ENCODE measurements around the gene CAMK1D. TPM values are rescaled to one million over a fixed set of nuclear protein-coding genes. Genes with fewer than 3 reads are reported as not detected.

The CAMK1D gene
- total and polyA plus RNA-seq, 8 donors, result 4.4 to 10.8 (median 4.8) TPM

DNA sequence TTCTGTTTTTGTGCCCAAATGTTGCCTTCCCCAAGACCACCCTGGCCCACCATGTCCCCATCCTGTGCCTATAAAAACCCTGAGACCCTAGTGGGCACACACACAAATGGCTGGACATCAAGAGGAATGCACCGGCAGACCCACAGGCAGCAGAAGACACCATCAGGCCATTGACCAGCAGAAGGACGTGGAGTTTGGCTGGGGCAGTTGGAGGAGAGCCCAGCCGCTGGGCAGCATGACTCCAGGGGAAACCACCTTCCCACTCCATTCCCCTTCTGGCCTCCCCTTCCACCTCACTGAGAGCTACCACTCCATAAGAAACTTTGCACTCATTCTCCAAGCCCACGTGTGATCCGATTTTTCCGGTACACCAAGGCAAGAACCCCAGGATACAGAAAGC lies 309.2 kb downstream of the CAMK1D start:
- no peak for ATAC-seq
- Histone ChIP-seq H3K27ac (no peak overlapping the region), H3K4me1 (no peaks in the 10 kb centered on the region), H3K9me3 (no peaks in the 10 kb centered on the region), H3K27me3 (peaks cover 0 to 13% of the 10 kb centered on the region in 2 donors), H3K36me3 (no peaks in the 10 kb centered on the region), H3K4me3 (no peak overlapping the region)
- TF ChIP-seq, protein P1, sequence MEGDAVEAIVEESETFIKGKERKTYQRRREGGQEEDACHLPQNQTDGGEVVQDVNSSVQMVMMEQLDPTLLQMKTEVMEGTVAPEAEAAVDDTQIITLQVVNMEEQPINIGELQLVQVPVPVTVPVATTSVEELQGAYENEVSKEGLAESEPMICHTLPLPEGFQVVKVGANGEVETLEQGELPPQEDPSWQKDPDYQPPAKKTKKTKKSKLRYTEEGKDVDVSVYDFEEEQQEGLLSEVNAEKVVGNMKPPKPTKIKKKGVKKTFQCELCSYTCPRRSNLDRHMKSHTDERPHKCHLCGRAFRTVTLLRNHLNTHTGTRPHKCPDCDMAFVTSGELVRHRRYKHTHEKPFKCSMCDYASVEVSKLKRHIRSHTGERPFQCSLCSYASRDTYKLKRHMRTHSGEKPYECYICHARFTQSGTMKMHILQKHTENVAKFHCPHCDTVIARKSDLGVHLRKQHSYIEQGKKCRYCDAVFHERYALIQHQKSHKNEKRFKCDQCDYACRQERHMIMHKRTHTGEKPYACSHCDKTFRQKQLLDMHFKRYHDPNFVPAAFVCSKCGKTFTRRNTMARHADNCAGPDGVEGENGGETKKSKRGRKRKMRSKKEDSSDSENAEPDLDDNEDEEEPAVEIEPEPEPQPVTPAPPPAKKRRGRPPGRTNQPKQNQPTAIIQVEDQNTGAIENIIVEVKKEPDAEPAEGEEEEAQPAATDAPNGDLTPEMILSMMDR (IDR thresholded peaks at IDR 0.05), result no peak
- intact Hi-C loops (cut with DNase I), result loop anchor here in 1 of 2 donors (5.0 kb wide), 1 partner anchor 391 kb away; no protein-coding TSS in a partner anchor
- no peak for DNase-seq

- Histone ChIP-seq H3K27ac (no peak overlapping the region), H3K4me3 (no peak overlapping the region), H3K4me1 (no peaks in the 10 kb centered on the region), H3K9me3 (no peaks in the 10 kb centered on the region), H3K27me3 (peaks cover 0 to 13% of the 10 kb centered on the region in 2 donors), H3K36me3 (no peaks in the 10 kb centered on the region)
- ATAC-seq, result no peak
- TF ChIP-seq, protein P1 (IDR thresholded peaks at IDR 0.05), result no peak
- intact Hi-C loops (cut with DNase I), result loop anchor here in 1 of 2 donors (5.0 kb wide), 1 partner anchor 392 kb away; no protein-coding TSS in a partner anchor
- no peak for DNase-seq
Measured at GRCh38 chr10:12659706-12660105, 310.4 kb downstream of the CAMK1D start.

- Histone ChIP-seq H3K9me3 (no peaks in the 10 kb centered on the region), H3K27me3 (peaks cover 3 to 13% of the 10 kb centered on the region in 2 donors), H3K36me3 (no peaks in the 10 kb centered on the region), H3K4me3 (no peak overlapping the region), H3K4me1 (no peaks in the 10 kb centered on the region), H3K27ac (no peak overlapping the region)
- no peak for DNase-seq
- intact Hi-C loops (cut with DNase I), result no loop called here
- TF ChIP-seq, protein P1 (IDR thresholded peaks at IDR 0.05), result no peak
- no peak for ATAC-seq
Measured at GRCh38 chr10:12660812-12661211, 311.5 kb downstream of the CAMK1D start.

DNA sequence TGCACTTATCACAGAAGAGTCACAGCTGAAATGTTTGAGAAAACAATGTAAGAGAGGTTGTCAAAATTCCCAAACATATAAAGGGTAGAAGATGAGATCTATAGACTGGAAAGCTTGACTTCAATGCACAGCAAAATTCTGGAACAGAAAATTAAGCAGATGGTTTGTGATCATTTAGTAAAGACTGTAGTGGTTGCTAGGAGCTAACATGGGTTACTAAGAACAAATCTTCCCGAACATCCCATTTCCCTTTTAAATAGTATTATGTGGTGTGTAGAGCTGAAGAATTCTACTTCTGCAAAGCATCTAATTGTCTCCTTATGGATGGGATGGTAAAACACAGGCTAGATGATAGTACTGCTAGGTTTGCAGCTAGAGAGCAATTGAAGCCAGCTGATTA lies 312.3 kb downstream of the CAMK1D start:
- Histone ChIP-seq H3K9me3 (no peaks in the 10 kb centered on the region), H3K27ac (no peak overlapping the region), H3K4me3 (no peak overlapping the region), H3K36me3 (no peaks in the 10 kb centered on the region), H3K27me3 (peaks cover 4 to 21% of the 10 kb centered on the region in 2 donors), H3K4me1 (no peaks in the 10 kb centered on the region)
- DNase-seq, result no peak
- ATAC-seq, result no peak
- intact Hi-C loops (cut with DNase I), result no loop called here
- TF ChIP-seq, protein P1 (IDR thresholded peaks at IDR 0.05), result no peak

DNA sequence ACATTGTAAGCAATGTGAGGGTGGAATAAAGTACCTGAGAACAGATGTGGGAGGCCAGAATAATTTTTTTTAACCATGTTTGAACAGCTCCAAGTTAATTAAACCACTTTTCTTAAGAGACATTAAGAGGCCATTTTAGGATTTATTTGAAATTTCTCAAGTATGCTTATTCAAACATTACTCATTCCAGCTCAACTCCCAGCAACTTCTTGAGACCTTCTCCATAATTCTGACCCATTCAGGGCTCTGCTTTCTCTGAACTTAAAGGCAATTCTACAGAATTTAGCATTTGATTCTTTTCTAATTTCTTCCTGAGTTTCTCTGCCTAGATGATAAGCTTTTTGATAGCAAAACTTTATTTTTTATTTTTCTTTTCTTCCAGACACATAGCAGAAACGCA lies 314.5 kb downstream of the CAMK1D start:
- peak in 1 of 4 donors; percentile 16 for DNase-seq
- Histone ChIP-seq H3K4me1 (no peaks in the 10 kb centered on the region), H3K27ac (no peak overlapping the region), H3K9me3 (no peaks in the 10 kb centered on the region), H3K4me3 (no peak overlapping the region), H3K27me3 (peaks cover 4 to 31% of the 10 kb centered on the region in 2 donors), H3K36me3 (no peaks in the 10 kb centered on the region)
- TF ChIP-seq, protein P1 (IDR thresholded peaks at IDR 0.05), result no peak
- ATAC-seq, result peak; percentile 87
- intact Hi-C loops (cut with DNase I), result no loop called here

All from left lung (tissue), 10 donors.